ENCODE results near the gene WDR74. TPM values are rescaled to one million over a fixed set of nuclear protein-coding genes. Genes with fewer than 3 reads are reported as not detected.

WDR74 gene
- total and polyA plus RNA-seq, 9 of the 15 experiments (the other 6 are each of a cell fraction or from before 2014, with no cell fraction given), result 32.7 to 210 (median 114) TPM

- TF ChIP-seq GTF2A2 (tag; IDR thresholded peaks at IDR 0.05) (no peak), ZNF23 (CRISPR knock-in tag; IDR thresholded peaks at IDR 0.05) (no peak), FOXP1 (CRISPR knock-in tag; IDR thresholded peaks at IDR 0.05) (peak; percentile 71; the same call in 1 of the 2 replicates), DPF2 (IDR thresholded peaks at IDR 0.05) (no peak), FOSL1 (tag; conservative IDR thresholded peaks at IDR 0.05) (peak; percentile 68), NUFIP1 (IDR thresholded peaks at IDR 0.05; ENCODE audit: partially characterized antibody) (no peak), RBM25 (IDR thresholded peaks at IDR 0.05; ENCODE audit: low read depth, low read length, severe bottlenecking) (peak; percentile 92), ZSCAN29 (IDR thresholded peaks at IDR 0.05) (no peak; the same call in 1 of the 2 replicates), ESRRB (CRISPR knock-in tag; IDR thresholded peaks at IDR 0.05; ENCODE audit: borderline replicate concordance) (no peak), RFX7 (CRISPR knock-in tag; IDR thresholded peaks at IDR 0.05) (no peak), LCOR (CRISPR knock-in tag; IDR thresholded peaks at IDR 0.05) (peak; percentile 88; the same call in 1 of the 2 replicates), ZNF384 (IDR thresholded peaks at IDR 0.05; ENCODE audit: low read depth, low read length) (no peak), SRF (CRISPR knock-in tag; IDR thresholded peaks at IDR 0.05) (no peak; a peak in 1 of 4 replicates), BMI1 (IDR thresholded peaks at IDR 0.05; ENCODE audit: low read length) (no peak), ZBTB7A (IDR thresholded peaks at IDR 0.05; ENCODE audit: borderline replicate concordance, control insufficient read depth, low read depth, low read length) (peak; percentile 23; the same call in 1 of the 2 replicates), SPI1 (IDR thresholded peaks at IDR 0.05; ENCODE audit: borderline replicate concordance, low read depth, low read length) (peak; percentile 85), ZNF561 (CRISPR knock-in tag; conservative IDR thresholded peaks at IDR 0.05) (no peak), STAG1 (CRISPR knock-in tag; IDR thresholded peaks at IDR 0.05; ENCODE audit: borderline replicate concordance) (no peak), TCF3 (CRISPR knock-in tag; IDR thresholded peaks at IDR 0.05) (0 out of 2 replicates have a peak, but pooled peaks have one; percentile 2), CBX1 (IDR thresholded peaks at IDR 0.05; ENCODE audit: low read depth) (no peak; the same call in 1 of the 2 replicates), PURB (CRISPR knock-in tag; IDR thresholded peaks at IDR 0.05; ENCODE audit: low read depth) (no peak), PTTG1 (tag; IDR thresholded peaks at IDR 0.05; ENCODE audit: low read depth) (no peak), ZNF740 (CRISPR knock-in tag; IDR thresholded peaks at IDR 0.05) (no peak), ZNF740 (tag; IDR thresholded peaks at IDR 0.05) (no peak), NR2C2 (CRISPR knock-in tag; IDR thresholded peaks at IDR 0.05) (no peak), NR2C2 (tag; IDR thresholded peaks at IDR 0.05) (peak; percentile 70; the same call in 1 of the 2 replicates), ZNF316 (IDR thresholded peaks at IDR 0.05) (peak; percentile 41; the same call in 1 of the 2 replicates)
- TF ChIP-seq, protein P1, sequence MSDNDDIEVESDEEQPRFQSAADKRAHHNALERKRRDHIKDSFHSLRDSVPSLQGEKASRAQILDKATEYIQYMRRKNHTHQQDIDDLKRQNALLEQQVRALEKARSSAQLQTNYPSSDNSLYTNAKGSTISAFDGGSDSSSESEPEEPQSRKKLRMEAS (CRISPR knock-in tag; IDR thresholded peaks at IDR 0.05), result no peak
- TF ChIP-seq, protein P2, sequence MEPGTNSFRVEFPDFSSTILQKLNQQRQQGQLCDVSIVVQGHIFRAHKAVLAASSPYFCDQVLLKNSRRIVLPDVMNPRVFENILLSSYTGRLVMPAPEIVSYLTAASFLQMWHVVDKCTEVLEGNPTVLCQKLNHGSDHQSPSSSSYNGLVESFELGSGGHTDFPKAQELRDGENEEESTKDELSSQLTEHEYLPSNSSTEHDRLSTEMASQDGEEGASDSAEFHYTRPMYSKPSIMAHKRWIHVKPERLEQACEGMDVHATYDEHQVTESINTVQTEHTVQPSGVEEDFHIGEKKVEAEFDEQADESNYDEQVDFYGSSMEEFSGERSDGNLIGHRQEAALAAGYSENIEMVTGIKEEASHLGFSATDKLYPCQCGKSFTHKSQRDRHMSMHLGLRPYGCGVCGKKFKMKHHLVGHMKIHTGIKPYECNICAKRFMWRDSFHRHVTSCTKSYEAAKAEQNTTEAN (CRISPR knock-in tag; IDR thresholded peaks at IDR 0.05), result 0 out of 2 replicates have a peak, but pooled peaks have one; percentile 66
Observed at GRCh38 chr11:62831520-62832335, 7.7 kb downstream of the WDR74 start, which contains the start of gene STX5 (continued).

All from K562 (cell line).